CD4-positive, alpha-beta T cell treated with Interleukin-15 for 1 hour (primary cell): ENCODE data around the gene BTBD9.

Experiments
- DNase-seq: peaks from one replicate; pipeline ENCODE4 v3.0.0-alpha.2; 2020

Gene BTBD9

GRCh38 chr6:38503960-38504682 is 135.6 kb downstream of the BTBD9 start:
- DNase-seq, result no peak

- no peak for DNase-seq
Observed at GRCh38 chr6:38503032-38503773, 136.5 kb downstream of the BTBD9 start.

- DNase-seq, result no peak
Observed at GRCh38 chr6:38502423-38502822, 137.3 kb downstream of the BTBD9 start.

GRCh38 chr6:38501931-38502330 is 137.8 kb downstream of the BTBD9 start:
- no peak for DNase-seq

GRCh38 chr6:38499529-38500096 is 140.1 kb downstream of the BTBD9 start:
- no peak for DNase-seq

- no peak for DNase-seq
Observed at GRCh38 chr6:38498805-38499445, 140.8 kb downstream of the BTBD9 start.

GRCh38 chr6:38498085-38498484 is 141.6 kb downstream of the BTBD9 start:
- no peak for DNase-seq

- DNase-seq, result no peak
Observed at GRCh38 chr6:38497546-38497945, 142.2 kb downstream of the BTBD9 start.

- DNase-seq, result no peak
Observed at GRCh38 chr6:38495922-38496635, 143.7 kb downstream of the BTBD9 start.

GRCh38 chr6:38495518-38495917 is 144.2 kb downstream of the BTBD9 start:
- no peak for DNase-seq

- DNase-seq, result peak; percentile 55
Observed at GRCh38 chr6:38493931-38494547, 145.7 kb downstream of the BTBD9 start.

- no peak for DNase-seq
Observed at GRCh38 chr6:38492031-38492430, 147.7 kb downstream of the BTBD9 start.

- no peak for DNase-seq
Observed at GRCh38 chr6:38489951-38490350, 149.8 kb downstream of the BTBD9 start.

GRCh38 chr6:38487423-38487822 is 152.3 kb downstream of the BTBD9 start:
- DNase-seq, result no peak

- no peak for DNase-seq
Observed at GRCh38 chr6:38485488-38485887, 154.2 kb downstream of the BTBD9 start.

- no peak for DNase-seq
Observed at GRCh38 chr6:38484656-38485055, 155.1 kb downstream of the BTBD9 start.

- peak; percentile 22 for DNase-seq
Observed at GRCh38 chr6:38483526-38483925, 156.2 kb downstream of the BTBD9 start.

GRCh38 chr6:38482466-38482865 is 157.3 kb downstream of the BTBD9 start:
- DNase-seq, result no peak

GRCh38 chr6:38481851-38482250 is 157.9 kb downstream of the BTBD9 start:
- no peak for DNase-seq

- no peak for DNase-seq
Observed at GRCh38 chr6:38481211-38481836, 158.4 kb downstream of the BTBD9 start.

- no peak for DNase-seq
Observed at GRCh38 chr6:38480036-38480435, 159.7 kb downstream of the BTBD9 start.

GRCh38 chr6:38479331-38479730 is 160.4 kb downstream of the BTBD9 start:
- DNase-seq, result no peak
